ENCODE data around the gene GPR87.

Gene GPR87

DNA sequence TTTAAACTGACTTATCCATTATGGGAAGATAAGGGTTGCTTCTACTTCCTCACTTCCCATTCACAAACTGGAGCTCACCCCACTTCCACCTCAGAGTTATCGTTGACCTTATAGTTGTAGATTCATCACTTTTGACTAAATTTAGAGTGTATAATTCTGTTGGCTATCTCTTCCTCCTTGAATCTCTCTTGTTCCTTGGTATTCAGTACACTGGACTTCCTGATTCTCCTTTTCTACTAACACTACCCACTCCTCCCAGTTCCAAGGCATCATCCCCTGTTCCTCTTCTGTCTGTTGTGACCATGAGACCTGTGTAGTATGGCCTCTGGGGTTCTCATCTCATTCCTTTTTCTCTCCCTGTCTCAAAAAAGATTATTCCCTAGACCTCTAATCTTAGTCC, 5.9 kb upstream of the GPR87 start:
- no peak for TF ChIP-seq CTCF (IDR thresholded peaks at IDR 0.05; ENCODE audit: low read depth, low read length)
- no peak for DNase-seq
- Histone ChIP-seq H3K9me3 (ENCODE audit: severe bottlenecking) (no peaks in the 10 kb centered on the region), H3K27ac (no peak overlapping the region), H3K27me3 (ENCODE audit: insufficient read depth, low read depth, severe bottlenecking) (peaks cover 5% of the 10 kb centered on the region), H3K4me3 (ENCODE audit: low read depth, low read length) (no peak overlapping the region), H3K36me3 (no peaks in the 10 kb centered on the region)

GRCh38 chr3:151321526-151321925, 4.9 kb upstream of the GPR87 start:
- H3K27ac ChIP-seq, result no peak overlapping the region
- H3K4me3 ChIP-seq (ENCODE audit: low read depth, low read length), result no peak overlapping the region
- DNase-seq, result no peak
- peaks cover 5% of the 10 kb centered on the region for H3K27me3 ChIP-seq (ENCODE audit: insufficient read depth, low read depth, severe bottlenecking)
- no peaks in the 10 kb centered on the region for H3K9me3 ChIP-seq (ENCODE audit: severe bottlenecking)
- H3K36me3 ChIP-seq, result no peaks in the 10 kb centered on the region
- no peak for TF ChIP-seq CTCF (IDR thresholded peaks at IDR 0.05; ENCODE audit: low read depth, low read length)

GRCh38 chr3:151320131-151320530, 3.5 kb upstream of the GPR87 start:
- TF ChIP-seq CTCF (IDR thresholded peaks at IDR 0.05; ENCODE audit: low read depth, low read length), result no peak

DNA sequence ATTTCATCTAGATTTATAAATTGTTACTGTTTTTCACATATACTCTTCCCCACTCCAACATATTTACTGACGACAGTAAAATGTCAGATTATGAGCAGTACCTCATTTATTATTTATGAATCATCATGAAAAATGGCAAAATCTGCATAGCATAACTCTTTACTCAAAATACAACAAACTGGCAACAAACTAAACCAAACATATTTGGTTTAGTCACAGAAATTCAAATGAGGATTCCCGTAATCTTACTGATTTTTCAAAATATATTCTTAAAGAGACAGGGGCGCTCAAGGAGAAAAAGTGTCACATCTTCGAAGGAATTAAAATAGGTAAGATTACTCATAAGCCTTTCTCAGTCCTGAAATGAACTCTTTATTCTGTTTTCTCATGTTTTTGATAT, 3.0 kb upstream of the GPR87 start:
- TF ChIP-seq CTCF (IDR thresholded peaks at IDR 0.05; ENCODE audit: low read depth, low read length), result no peak
- no peaks in the 10 kb centered on the region for H3K9me3 ChIP-seq (ENCODE audit: severe bottlenecking)
- peaks cover 5% of the 10 kb centered on the region for H3K27me3 ChIP-seq (ENCODE audit: insufficient read depth, low read depth, severe bottlenecking)
- H3K27ac ChIP-seq, result no peak overlapping the region
- DNase-seq, result no peak
- H3K4me3 ChIP-seq (ENCODE audit: low read depth, low read length), result no peak overlapping the region
- H3K36me3 ChIP-seq, result no peaks in the 10 kb centered on the region

More at GRCh38 chr3:151320131-151320530, 3.5 kb upstream of the GPR87 start:
- Histone ChIP-seq H3K27ac (no peak overlapping the region), H3K9me3 (ENCODE audit: severe bottlenecking) (no peaks in the 10 kb centered on the region), H3K4me3 (ENCODE audit: low read depth, low read length) (no peak overlapping the region), H3K36me3 (no peaks in the 10 kb centered on the region), H3K27me3 (ENCODE audit: insufficient read depth, low read depth, severe bottlenecking) (peaks cover 5% of the 10 kb centered on the region)
- DNase-seq, result no peak

DNA sequence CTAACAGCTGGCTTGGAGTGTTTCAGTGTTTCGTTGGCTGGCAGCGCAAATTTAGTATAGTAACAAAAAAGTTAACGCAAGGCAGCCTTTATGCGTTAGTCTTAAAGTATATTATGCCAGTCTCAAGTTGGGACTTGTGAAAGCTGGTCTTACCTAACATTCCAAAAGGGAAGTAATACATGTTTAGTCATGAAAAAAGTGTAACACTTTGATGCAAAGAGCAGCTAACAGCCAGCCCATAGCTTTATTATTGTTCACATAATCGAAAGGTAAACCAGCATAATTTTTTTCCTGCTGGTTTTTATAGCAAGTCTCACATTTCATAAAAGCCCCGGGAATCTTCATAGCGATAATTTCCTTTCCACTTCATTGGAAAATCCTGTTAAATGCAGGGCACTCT, 2.4 kb upstream of the GPR87 start:
- peaks cover 3% of the 10 kb centered on the region for H3K27me3 ChIP-seq (ENCODE audit: insufficient read depth, low read depth, severe bottlenecking)
- no peak for TF ChIP-seq CTCF (IDR thresholded peaks at IDR 0.05; ENCODE audit: low read depth, low read length)
- H3K4me3 ChIP-seq (ENCODE audit: low read depth, low read length), result no peak overlapping the region
- H3K9me3 ChIP-seq (ENCODE audit: severe bottlenecking), result no peaks in the 10 kb centered on the region
- H3K27ac ChIP-seq, result no peak overlapping the region
- no peak for DNase-seq
- H3K36me3 ChIP-seq, result no peaks in the 10 kb centered on the region

GRCh38 chr3:151318313-151318712, 1.7 kb upstream of the GPR87 start:
- no peak overlapping the region for H3K4me3 ChIP-seq (ENCODE audit: low read depth, low read length)
- no peaks in the 10 kb centered on the region for H3K27me3 ChIP-seq (ENCODE audit: insufficient read depth, low read depth, severe bottlenecking)
- no peak for TF ChIP-seq CTCF (IDR thresholded peaks at IDR 0.05; ENCODE audit: low read depth, low read length)
- H3K27ac ChIP-seq, result no peak overlapping the region
- no peaks in the 10 kb centered on the region for H3K36me3 ChIP-seq
- H3K9me3 ChIP-seq (ENCODE audit: severe bottlenecking), result no peaks in the 10 kb centered on the region
- DNase-seq, result no peak

All from WERI-Rb-1 (cell line).